Measurements from ENCODE around the gene SLC7A9.

Gene SLC7A9

GRCh38 chr19:32875428-32875827, 5.9 kb upstream of the SLC7A9 start:
- Histone ChIP-seq H3K9me3 (ENCODE audit: insufficient read depth, low read length) (no peaks in the 10 kb centered on the region), H3K4me2 (ENCODE audit: low read length) (no peak overlapping the region), H3K27ac (ENCODE audit: low read length) (no peak overlapping the region), H3K4me3 (ENCODE audit: low read length) (no peak overlapping the region), H3K9ac (ENCODE audit: low read length) (no peak overlapping the region), H3K79me2 (ENCODE audit: low read length) (no peaks in the 10 kb centered on the region), H4K20me1 (ENCODE audit: insufficient read depth, low read length) (no peaks in the 10 kb centered on the region), H2AFZ (ENCODE audit: low read depth, low read length) (no peak overlapping the region), H3K4me1 (ENCODE audit: low read length) (no peaks in the 10 kb centered on the region), H3K27me3 (ENCODE audit: low read depth, low read length) (no peaks in the 10 kb centered on the region), H3K36me3 (replicated peaks; ENCODE audit: low read depth, low read length) (no peaks in the 10 kb centered on the region)
- TF ChIP-seq EZH2phosphoT487 (IDR thresholded peaks at IDR 0.05; ENCODE audit: low read depth) (no peak), CTCF (IDR thresholded peaks at IDR 0.05; ENCODE audit: low read depth, low read length) (no peak)

GRCh38 chr19:32874605-32875004, 5.0 kb upstream of the SLC7A9 start:
- Histone ChIP-seq H2AFZ (ENCODE audit: low read depth, low read length) (no peak overlapping the region), H4K20me1 (ENCODE audit: insufficient read depth, low read length) (no peaks in the 10 kb centered on the region), H3K27me3 (ENCODE audit: low read depth, low read length) (no peaks in the 10 kb centered on the region), H3K9me3 (ENCODE audit: insufficient read depth, low read length) (no peaks in the 10 kb centered on the region), H3K9ac (ENCODE audit: low read length) (no peak overlapping the region), H3K4me3 (ENCODE audit: low read length) (no peak overlapping the region), H3K4me1 (ENCODE audit: low read length) (no peaks in the 10 kb centered on the region), H3K27ac (ENCODE audit: low read length) (no peak overlapping the region), H3K4me2 (ENCODE audit: low read length) (no peak overlapping the region), H3K36me3 (replicated peaks; ENCODE audit: low read depth, low read length) (no peaks in the 10 kb centered on the region), H3K79me2 (ENCODE audit: low read length) (no peaks in the 10 kb centered on the region)
- TF ChIP-seq CTCF (IDR thresholded peaks at IDR 0.05; ENCODE audit: low read depth, low read length) (no peak), EZH2phosphoT487 (IDR thresholded peaks at IDR 0.05; ENCODE audit: low read depth) (no peak)

- H3K27ac ChIP-seq (ENCODE audit: low read length): no peak overlapping the region
- no peaks in the 10 kb centered on the region for H3K36me3 ChIP-seq (replicated peaks; ENCODE audit: low read depth, low read length)
- H4K20me1 ChIP-seq (ENCODE audit: insufficient read depth, low read length): no peaks in the 10 kb centered on the region
- no peak overlapping the region for H3K9ac ChIP-seq (ENCODE audit: low read length)
- no peaks in the 10 kb centered on the region for H3K4me1 ChIP-seq (ENCODE audit: low read length)
- TF ChIP-seq EZH2phosphoT487 (IDR thresholded peaks at IDR 0.05; ENCODE audit: low read depth) (no peak), CTCF (IDR thresholded peaks at IDR 0.05; ENCODE audit: low read depth, low read length) (no peak)
- H3K9me3 ChIP-seq (ENCODE audit: insufficient read depth, low read length): no peaks in the 10 kb centered on the region
- H3K4me2 ChIP-seq (ENCODE audit: low read length): no peak overlapping the region
- no peak overlapping the region for H2AFZ ChIP-seq (ENCODE audit: low read depth, low read length)
- H3K4me3 ChIP-seq (ENCODE audit: low read length): no peak overlapping the region
- no peaks in the 10 kb centered on the region for H3K27me3 ChIP-seq (ENCODE audit: low read depth, low read length)
- no peaks in the 10 kb centered on the region for H3K79me2 ChIP-seq (ENCODE audit: low read length)
Observed at GRCh38 chr19:32873247-32873959, 3.8 kb upstream of the SLC7A9 start.

GRCh38 chr19:32872391-32872790, 2.8 kb upstream of the SLC7A9 start:
- H3K36me3 ChIP-seq (replicated peaks; ENCODE audit: low read depth, low read length): no peaks in the 10 kb centered on the region
- H3K4me1 ChIP-seq (ENCODE audit: low read length): no peaks in the 10 kb centered on the region
- H3K27ac ChIP-seq (ENCODE audit: low read length): no peak overlapping the region
- H3K4me3 ChIP-seq (ENCODE audit: low read length): no peak overlapping the region
- H4K20me1 ChIP-seq (ENCODE audit: insufficient read depth, low read length): no peaks in the 10 kb centered on the region
- no peak overlapping the region for H3K9ac ChIP-seq (ENCODE audit: low read length)
- H3K27me3 ChIP-seq (ENCODE audit: low read depth, low read length): no peaks in the 10 kb centered on the region
- H3K4me2 ChIP-seq (ENCODE audit: low read length): no peak overlapping the region
- TF ChIP-seq EZH2phosphoT487 (IDR thresholded peaks at IDR 0.05; ENCODE audit: low read depth) (no peak), CTCF (IDR thresholded peaks at IDR 0.05; ENCODE audit: low read depth, low read length) (no peak)
- no peak overlapping the region for H2AFZ ChIP-seq (ENCODE audit: low read depth, low read length)
- H3K79me2 ChIP-seq (ENCODE audit: low read length): no peaks in the 10 kb centered on the region
- no peaks in the 10 kb centered on the region for H3K9me3 ChIP-seq (ENCODE audit: insufficient read depth, low read length)

Data from OCI-LY3 (cell line).